COLO668 (cell line): Measurements from ENCODE around the gene ASGR1.

ENCODE experiments used
- DNase-seq: peaks from one replicate; lab custom pipeline; 2025; ENCODE audit not compliant: unreplicated experiment; lab: John Stamatoyannopoulos, UW

Gene ASGR1

DNA sequence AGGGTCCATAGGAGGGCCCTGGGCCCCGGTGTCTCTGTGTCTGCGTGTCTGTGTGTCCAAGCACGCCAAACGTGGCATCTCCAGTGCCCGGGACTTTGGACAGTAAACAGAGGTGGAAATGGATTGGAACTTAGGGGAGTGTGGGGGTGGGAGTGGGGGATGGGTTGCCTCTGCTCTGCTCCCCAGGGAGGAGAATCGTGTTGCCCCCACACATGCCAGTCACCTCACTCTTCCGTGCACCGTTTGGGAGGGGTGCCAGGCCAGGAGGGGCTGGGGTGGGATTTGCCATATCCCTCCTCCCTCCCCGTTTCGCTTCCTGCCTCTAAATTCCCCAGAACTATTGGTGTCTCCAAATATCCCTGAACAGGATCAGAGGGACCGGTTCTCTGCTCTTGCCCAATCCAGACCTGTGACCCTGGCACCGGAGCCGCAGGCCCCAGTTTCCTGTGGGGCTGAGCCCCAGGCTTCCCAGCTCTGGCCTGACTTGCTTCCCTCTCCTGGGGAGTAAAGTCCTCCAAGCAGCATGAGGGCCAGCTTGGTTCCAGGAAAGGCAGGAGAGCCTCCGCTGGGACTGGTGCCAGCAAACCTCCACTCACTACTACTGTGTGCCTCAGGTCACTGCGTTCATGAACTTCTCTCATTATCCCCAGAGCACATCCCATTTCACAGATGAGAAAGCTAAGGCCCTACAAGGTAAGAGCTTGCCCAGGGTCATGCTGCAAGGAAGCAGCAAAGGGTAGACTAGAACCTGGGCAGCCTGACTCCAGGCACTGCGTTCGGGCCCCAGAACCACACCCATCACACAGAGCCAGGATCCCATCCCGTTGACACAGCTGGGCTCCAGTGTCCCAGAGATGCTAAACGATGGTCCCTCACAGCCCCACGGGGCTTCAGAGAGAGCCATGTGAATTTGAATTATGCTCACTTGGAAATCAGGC, at the start of gene ASGR1:
TSS of gene ASGR1 (minus strand) at position 54 of the 938 bp plus-strand sequence. CDS start 807 bp downstream, outside the sequence.
- DNase-seq = no peak

GRCh38 chr17:7228920-7229319, 49.8 kb upstream of the ASGR1 start:
- DNase-seq = no peak

DNA sequence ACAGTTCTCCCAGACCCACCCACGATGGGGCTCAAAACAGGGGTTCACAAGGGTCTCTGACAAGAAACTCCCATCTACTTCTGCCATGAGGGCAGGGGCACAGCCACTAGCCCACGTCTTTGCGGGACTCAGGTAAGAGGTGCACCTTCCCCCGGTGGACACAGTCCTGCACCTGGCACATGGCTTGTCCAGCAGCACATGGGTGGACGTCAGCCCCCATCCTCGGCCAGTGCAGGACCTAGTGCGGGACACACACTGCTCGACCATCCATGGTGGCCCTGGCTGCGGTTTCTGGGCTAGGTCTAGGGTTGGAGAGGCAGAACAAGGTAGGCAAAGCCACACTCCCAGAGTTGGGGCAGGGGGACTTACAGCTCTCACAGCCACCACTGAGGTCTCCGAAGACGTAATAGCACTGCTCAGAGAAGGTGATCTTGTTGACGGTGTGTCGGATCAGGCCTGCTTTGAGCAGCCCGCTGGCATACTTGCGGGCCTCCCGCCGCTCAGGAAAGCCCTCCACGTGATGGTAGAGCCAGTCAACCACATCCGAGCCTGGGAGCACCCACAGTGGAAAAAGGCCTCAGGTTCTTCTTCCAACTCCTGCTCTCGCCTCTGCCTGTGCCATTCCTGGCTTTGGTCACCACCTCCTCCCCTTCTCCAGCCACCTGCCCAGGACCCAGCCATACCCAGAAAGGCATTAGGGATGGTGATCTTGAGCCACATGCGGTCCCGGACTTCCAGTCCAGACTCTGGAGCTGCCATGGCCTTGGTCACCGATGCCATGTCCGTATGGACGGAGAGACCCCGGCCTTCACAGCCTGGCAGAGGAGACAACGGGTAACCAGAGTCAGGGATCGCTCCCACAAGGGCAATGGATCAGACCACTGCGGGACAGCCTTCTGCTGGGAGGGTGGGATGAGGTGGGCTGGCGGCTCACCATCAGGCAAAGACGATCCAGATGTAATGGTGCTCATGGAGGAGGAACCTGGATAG, 47.8 kb upstream of the ASGR1 start:
- DNase-seq = no peak

GRCh38 chr17:7225711-7226331, 46.7 kb upstream of the ASGR1 start:
- no peak for DNase-seq

- DNase-seq = no peak
These were observed 45.5 kb upstream of the ASGR1 start for GRCh38 chr17:7224661-7225111.

DNA sequence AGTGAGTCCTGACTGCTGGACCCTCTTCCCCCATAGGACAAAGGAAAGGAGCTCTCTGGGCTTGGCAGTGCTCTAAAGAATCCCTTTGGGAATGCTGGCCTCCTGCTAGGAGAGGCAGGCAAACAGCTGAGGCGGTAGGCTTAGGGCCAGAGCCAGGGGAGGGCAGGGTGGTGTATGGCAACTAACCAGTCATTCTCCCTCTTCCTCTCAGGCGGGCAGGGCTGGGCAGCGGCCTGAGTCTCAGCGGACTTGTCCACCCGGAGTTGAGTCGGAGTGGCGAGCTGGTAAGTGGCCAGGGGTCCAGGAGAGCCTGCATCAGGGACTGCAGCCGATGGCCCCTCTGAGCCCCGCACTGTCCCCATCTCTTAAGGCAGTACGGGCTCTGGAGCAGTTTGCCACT, 44.9 kb upstream of the ASGR1 start:
- no peak for DNase-seq

DNA sequence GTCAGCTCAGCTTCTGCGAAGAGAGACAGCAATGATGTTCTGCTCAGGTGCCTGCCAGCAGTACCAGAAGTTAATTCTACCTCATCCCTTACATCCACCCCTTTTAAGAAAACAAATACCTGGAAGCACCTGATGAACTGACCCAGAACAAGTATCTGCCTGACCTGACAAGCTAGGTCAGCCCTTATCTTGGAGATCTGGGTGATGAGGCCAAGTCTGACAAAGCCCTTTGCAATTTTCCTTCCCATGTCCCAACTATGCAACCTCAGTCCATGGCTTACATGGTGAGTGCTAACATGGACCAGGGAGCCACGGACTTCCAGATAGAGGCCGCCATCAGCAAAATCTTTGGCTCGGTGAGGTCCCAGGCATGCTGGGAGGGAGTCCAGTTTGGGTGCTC, 44.2 kb upstream of the ASGR1 start:
- DNase-seq = no peak

DNA sequence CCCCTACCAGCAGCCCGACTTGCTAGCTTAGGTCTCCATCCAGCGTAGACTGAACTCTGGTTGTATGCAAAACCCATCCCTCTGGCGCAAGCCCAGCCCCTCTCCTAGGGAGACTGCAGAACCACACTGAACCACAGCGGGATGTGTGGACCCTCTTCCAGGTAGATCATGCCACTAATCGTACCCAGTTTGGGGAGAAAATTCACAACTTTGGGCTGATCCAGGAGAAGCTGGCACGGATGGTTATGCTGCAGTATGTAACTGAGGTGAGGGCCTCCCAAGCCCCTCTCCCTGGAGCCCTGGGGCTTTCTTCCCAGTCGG, 43.8 kb upstream of the ASGR1 start:
- no peak for DNase-seq

GRCh38 chr17:7222093-7222971, 43.2 kb upstream of the ASGR1 start:
- no peak for DNase-seq

GRCh38 chr17:7221278-7222092, 42.3 kb upstream of the ASGR1 start:
- DNase-seq = no peak

- DNase-seq = peak; percentile 54
These were observed 41.6 kb upstream of the ASGR1 start for GRCh38 chr17:7220593-7221277.

DNA sequence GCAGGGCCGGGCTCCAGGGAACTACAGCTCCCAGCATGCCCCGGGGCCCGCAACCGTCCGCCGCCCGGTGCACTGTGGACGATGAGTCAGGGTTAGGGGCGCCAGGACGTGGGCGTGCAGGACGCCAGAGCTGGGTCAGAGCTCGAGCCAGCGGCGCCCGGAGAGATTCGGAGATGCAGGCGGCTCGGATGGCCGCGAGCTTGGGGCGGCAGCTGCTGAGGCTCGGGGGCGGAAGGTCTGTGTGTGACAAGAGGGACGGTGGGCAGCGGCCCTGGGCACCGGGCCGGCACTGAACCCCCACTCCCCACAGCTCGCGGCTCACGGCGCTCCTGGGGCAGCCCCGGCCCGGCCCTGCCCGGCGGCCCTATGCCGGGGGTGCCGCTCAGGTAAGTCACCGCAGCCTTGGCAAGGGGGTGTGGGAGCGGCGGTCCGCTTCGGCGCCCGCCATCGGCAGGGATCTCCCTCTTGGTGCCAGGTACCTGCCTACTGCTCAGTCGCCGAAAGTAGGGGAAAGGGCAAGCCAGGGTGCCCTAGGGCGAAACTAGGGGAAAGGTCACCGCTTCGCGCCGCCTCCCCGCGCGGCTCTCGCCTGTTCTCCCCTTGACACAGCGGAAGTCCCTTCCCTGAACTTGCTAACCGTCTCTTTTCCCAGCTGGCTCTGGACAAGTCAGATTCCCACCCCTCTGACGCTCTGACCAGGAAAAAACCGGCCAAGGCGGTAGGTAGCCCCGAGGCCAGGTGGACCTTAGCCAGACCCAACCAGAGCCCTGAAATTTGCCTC, 40.8 kb upstream of the ASGR1 start, which contains the start of the genes ACADVL and DLG4:
TSS of gene ACADVL (plus strand) at position 127 of the 781 bp plus-strand sequence. CDS start at position 174, 47 bp downstream.
TSS of gene DLG4 (minus strand) at position 25 of the 781 bp plus-strand sequence.
- peak; percentile 66 for DNase-seq

DNA sequence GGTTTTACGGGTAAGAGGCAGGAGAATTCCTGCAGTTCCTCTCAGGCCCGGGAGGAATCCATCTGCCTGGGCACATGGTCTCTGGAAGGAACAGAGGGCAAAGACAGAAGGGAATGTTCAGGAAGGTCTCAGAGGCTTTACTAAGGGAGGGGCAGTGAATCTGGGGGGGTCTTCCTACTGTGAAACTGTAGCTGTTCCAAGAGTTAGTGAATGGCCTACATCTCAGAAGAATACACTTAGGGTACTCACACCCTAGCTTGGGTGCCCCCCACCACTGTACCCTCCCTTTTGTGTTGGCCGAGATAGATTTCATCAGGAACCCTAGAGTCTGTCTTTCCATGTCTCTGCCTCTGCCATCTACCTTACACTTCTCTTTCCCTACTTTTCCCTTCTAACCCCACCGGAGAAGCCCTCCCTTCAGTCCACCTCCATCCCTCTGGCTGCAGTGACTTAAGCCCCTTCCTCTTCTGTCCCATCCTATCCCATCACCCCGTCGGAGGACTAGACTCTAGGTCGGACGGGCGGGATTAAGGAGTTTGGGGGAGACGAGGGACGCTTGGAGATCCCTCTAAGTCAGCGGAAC, 40.1 kb upstream of the ASGR1 start:
- DNase-seq = no peak

GRCh38 chr17:7218758-7219157, 39.6 kb upstream of the ASGR1 start:
- DNase-seq = no peak

DNA sequence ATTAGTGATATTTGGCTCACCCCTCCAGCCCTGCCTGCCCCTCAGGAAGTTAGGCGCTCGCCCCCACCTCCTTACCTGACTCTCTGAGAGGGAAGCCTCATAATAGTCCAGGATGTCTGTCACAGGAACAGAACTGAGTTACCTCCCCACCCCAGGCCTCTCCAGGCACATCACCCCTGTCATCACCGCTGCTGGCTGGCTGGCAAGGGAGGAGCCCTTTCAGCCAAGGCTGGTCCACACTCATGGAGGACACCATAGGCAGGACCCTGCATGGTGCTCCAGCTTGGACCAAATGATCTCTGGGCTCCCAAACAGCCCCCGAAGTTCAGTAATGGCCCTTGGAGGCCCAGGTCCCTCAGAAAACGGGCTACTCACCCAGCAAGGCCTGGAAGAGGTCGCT, 39.0 kb upstream of the ASGR1 start:
- DNase-seq = no peak

GRCh38 chr17:7217113-7217987, 38.2 kb upstream of the ASGR1 start:
- no peak for DNase-seq
